HuH-7 (cell line): Measurements from ENCODE around the gene GARIN3.

Experiments used
- DNase-seq: peaks from one replicate; pipeline ENCODE4 v3.0.0; 2011; ENCODE audit warnings: low spot score

GARIN3 gene

DNA sequence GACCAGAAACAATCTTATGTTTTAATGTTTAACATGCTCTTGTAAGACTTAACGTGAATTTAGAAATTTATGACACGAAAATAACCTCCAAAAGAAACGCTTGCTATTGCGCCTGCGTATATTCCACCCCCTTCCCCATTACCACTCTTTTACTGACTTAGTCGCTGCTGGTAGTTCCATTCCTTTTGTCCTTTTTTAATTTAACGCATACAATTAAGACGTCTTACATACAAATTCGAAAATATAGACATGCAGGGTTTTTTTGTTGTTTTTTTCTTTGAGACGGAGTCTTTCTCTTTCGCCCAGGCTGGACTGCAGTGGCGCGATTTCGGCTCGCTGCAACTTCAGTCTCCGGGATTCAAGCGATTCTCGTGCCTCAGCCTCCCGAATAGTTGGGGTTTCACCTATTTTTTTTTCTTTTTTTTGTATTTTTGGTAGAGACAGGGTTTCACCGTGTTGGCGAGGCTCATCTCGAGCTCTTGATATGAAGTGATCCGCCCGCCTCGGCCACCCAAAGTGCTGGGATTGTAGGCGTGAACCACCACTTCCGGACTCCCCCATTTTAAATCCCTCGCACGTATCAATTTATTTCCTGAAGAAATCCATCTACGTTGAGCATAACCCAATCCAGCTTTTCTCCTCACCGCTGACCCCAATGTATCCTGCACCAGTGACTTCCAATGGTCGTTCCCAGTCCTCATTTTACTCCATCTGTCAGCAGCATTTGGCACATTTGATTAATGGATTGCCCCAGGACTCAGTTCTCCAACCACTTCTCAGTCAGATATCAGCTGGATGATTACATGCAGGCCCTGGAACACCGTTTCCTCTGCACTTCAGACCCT is 22.7 kb downstream of the GARIN3 start:
- no peak for DNase-seq

DNA sequence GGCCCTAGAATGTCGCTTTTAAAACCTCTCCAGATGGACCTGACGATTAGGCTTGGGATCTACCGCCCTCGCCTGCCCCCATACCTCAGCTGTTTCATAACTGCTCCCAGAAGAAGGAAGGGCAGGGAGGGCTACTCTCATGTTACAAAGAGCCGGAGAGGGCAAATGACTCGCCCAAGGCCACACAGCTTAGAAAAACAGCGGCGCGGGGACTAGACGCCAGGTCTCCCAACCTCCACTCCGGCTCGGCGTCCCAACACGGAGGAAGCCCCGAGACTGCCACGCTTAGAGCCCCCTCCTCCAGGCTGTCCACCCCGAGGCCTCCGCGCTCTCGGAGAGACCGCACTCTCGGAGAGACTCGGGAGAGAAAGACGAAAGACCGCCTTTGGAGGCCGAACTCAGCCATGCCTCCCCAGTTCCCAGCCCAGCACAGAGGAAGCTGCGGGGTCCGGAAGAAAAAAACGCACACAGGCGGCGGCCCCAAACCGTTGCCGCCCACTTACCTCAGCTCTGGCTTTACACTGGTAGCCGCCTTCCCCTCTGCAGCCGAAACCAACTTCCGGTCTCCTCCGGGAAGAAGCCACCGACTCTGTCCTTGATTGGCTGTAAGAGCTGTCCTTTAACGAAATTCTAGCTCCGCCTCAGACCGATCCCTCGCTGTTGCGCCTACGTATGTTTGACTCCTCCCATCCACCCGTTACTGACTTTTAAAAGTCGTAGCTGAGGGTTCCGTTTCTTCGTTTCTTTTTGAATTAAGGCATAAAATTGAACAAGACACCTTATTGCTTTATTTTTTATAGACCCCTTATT is 23.5 kb downstream of the GARIN3 start, which contains the start of gene MED7:
Gene MED7, minus strand, starts transcription at position 549 of the 810 bp plus-strand sequence. CDS start 3,434 bp downstream, outside the sequence.
- peak; percentile 77 for DNase-seq

DNA sequence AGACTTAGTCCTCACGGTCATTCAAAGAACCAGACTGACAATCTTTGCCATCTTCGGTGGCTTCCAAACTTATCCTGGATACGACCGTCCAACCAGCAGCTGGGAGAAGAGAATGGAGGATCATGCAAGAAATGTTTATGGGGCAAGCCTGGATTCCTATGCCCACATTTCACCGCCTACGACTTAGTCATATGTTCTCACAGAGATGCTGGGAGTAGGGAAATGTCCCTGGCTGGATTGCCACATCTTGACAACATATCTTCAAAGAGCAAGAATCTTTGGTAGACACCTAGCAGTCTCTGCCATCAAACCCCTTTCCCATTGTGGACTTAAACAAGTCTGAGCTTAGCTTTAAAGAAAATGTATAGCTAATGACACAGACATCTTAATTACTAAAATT is 28.4 kb downstream of the GARIN3 start:
- DNase-seq = no peak

DNA sequence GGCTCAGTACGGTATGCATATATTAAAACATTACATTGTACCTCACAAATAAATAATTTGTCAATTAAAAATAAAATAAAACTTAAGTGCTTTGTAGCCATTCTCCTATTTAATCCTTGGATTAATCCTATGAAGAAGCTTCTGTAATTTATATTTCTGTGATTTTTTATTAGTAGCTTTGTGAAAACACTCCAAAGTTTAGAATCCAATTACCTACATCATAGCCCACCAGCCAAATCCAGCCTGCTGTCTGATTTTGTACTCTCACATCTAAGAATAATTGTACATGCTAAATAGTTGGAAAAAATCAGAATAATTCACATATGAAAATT is 33.8 kb downstream of the GARIN3 start:
- no peak for DNase-seq

DNA sequence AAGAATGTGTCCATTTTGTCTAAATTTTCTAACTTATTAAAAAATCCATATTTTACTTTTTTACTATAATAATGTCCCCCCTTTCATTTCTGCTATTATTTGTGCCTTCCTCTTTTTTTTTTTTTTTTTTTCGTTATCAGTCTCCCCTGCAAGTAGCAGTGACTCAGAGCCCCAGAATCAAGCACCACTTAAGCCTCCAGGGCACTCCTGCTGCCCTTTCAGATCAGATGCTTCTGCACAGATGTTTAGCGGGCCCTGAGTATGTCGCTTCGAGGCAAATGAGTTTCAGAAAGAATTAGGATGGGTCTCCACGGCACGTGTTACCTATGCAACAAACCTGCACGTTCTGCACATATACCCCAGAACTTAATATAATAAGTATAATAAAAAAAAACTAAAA is 35.1 kb downstream of the GARIN3 start:
- DNase-seq = no peak

DNA sequence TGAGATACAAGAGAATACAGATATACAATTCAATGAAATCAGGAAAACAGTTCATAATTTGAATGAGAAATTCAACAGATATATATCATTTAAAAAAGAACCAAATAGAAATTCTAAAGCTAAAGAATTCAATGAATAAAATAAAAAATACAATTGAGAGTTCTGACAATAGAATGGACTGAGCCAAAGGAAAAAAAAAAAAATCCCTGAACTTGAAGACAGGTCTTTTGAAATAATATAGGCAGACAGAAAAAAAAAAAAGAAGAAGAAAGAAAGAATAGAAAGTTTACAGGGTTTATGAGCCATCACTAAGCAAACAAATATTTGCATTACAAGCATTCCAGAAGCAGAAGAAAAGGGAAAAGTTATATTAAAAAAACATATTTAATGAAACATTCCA is 44.4 kb downstream of the GARIN3 start:
- no peak for DNase-seq

DNA sequence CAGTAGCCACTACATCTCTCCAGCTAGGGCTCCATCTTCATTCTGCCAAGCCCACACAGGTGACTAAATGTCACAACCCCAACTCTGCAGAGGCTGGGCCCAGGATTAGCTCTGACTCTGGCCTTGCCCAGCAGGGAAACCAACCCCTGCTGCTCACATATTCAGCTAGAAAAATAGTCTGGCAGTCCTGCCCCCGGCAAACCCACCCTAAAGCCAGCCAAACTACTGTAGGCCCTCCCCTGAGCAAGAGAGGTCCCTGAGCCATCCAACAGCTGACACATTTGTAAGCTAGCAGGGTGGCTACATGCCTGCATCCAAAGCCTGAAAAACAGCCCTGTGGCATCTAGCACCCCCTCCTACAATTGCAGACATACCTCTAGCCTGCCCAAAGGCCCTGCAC is 46.0 kb downstream of the GARIN3 start:
- DNase-seq = no peak

DNA sequence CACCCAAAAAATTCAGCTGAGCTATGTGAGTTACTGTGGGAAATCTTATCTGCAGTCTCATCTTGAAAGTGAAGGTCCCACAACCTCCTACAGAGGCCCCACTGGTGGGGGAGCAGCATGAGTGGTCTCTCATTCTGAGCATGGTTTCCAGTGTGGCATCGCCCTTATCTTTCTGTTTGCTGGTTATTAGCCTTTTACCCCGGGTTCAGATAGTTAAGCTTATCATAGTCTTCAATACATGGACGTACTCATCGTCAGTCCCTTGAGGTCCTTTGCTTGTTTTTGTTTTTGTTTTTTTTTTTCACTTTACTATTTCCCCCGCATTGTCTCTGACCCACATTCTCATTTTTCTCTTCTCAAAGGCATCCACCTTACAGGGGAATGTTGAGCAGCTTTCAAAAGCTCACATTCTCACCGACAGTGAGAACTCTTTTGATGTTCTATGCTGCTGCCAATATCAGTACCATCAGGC is 49.5 kb downstream of the GARIN3 start:
- no peak for DNase-seq

DNA sequence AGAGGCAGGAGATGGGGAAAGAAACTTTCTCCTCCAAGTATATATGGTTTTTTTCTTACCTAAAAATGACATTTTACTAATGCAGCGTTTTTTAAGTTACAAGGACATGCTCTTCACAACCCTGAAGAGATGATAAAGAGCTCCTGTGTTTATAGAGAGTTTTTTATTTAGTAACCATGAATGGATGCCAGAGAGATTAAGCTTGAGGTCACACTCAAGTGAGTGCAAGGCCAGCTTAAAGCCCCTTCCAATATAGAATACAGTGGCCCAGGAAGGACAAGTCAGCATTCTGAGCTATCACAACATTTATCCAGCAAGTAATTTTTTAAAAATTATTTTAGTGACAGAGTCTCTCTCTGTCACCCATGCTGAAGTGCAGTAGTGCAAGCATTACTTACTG is 50.6 kb downstream of the GARIN3 start:
- no peak for DNase-seq

DNA sequence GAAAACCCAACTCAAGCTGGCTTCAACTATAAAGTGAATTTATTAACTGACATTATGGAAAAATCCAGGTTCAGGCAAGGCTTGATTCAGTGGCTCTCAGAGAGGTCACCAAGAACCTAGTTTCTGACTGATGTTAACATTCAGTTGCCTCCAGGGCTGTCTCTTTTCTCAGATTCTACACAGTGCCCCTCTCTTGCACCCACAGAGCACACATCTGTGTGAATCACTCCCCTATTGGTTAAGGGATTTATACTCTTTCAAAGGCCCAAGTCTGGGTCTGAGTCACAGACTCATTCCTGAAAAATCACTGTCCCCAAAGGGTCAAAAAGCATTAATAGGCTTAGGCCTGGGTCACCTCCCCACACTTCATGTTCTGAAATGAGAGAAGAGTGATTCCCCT is 51.1 kb downstream of the GARIN3 start:
- no peak for DNase-seq

DNA sequence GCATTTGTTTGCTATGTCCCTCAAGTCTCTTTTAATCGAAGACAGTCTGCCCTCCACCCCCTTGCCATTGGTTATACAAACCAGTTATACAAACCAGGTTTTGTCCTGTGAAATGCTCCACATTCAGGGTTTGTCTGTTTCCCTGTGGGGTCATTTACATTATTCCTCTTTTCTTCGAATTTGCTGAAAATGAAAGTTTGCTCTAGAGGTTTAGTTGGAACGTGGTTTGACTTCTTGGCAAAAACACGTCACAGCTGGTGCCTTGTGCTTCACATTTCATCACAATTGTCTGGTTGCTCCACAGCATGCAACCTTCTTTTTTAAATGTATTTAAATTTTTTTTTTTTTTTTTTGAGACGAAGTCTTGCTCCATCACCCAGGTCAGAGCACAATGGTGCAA is 53.1 kb downstream of the GARIN3 start:
- no peak for DNase-seq
